ENCODE measurements around the gene PLLP.

Gene PLLP

GRCh38 chr16:57225978-57226377 is 58.5 kb downstream of the PLLP start:
- no peak for DNase-seq (ENCODE audit: low spot score)

GRCh38 chr16:57224651-57225335 is 59.7 kb downstream of the PLLP start:
- DNase-seq (ENCODE audit: low spot score): no peak

- DNase-seq (ENCODE audit: low spot score): no peak
These were observed 61.4 kb downstream of the PLLP start for GRCh38 chr16:57223057-57223456.

- no peak for DNase-seq (ENCODE audit: low spot score)
These were observed 67.5 kb downstream of the PLLP start for GRCh38 chr16:57216968-57217367.

GRCh38 chr16:57213462-57213861 is 71.0 kb downstream of the PLLP start:
- no peak for DNase-seq (ENCODE audit: low spot score)

- DNase-seq (ENCODE audit: low spot score): no peak
These were observed 74.7 kb downstream of the PLLP start for GRCh38 chr16:57209780-57210179.

GRCh38 chr16:57208926-57209325 is 75.5 kb downstream of the PLLP start:
- DNase-seq (ENCODE audit: low spot score): no peak

Data from CD4-positive, alpha-beta T cell treated with Interleukin-15 for 4 hours (primary cell).